K562 treated with DMSO at 1 percent for 4 hours (cell line): ENCODE results near the gene CATSPER2. TPM values are rescaled to one million over a fixed set of nuclear protein-coding genes. Genes with fewer than 3 reads are reported as not detected.

Experiments
- total RNA-seq: library from RNA; unstranded; fragments of 300-600 nt; gene quantifications from 2 replicates; pipeline ENCODE4 v1.2.3, GENCODE V29; 2022; ENCODE audit not compliant: insufficient read depth

Gene CATSPER2
- 1.5 TPM in 1 of 2 replicates, not detected in the other for total RNA-seq

GRCh38 chr15:43648649-43649429, at the start of gene CATSPER2:
Gene CATSPER2 (minus strand): TSS chr15:43648844. CDS start chr15:43648061, 783 bp downstream.

GRCh38 chr15:43693148-43694022, 44.7 kb upstream of the CATSPER2 start, which contains the start of gene CKMT1A:
Gene CKMT1A (plus strand): TSS chr15:43693859. CDS start chr15:43694051, 192 bp downstream.

GRCh38 chr15:43618700-43619099, 29.9 kb downstream of the CATSPER2 start, which contains the start of gene STRC:
Gene STRC (minus strand): TSS chr15:43618800. CDS start chr15:43618722, 78 bp downstream.

GRCh38 chr15:43593328-43594190, 55.1 kb downstream of the CATSPER2 start, which contains the start of gene CKMT1B:
Gene CKMT1B (plus strand): TSS chr15:43594027. CDS start chr15:43594219, 192 bp downstream.

GRCh38 chr15:43589778-43590466, 58.7 kb downstream of the CATSPER2 start, which contains the start of gene PPIP5K1:
Gene PPIP5K1 (minus strand): TSS chr15:43590208. CDS start chr15:43584504, 5,704 bp downstream.

Other genes with a start within 250 kb of the CATSPER2 start
- gene TP53BP1, start 155.7 kb downstream of the CATSPER2 start, total RNA-seq = 13.8 and 17.8 TPM in 2 replicates
- 6.3 and 11.4 TPM in 2 replicates for gene MAP1A, start 131.2 kb downstream of the CATSPER2 start, total RNA-seq
- gene PPIP5K1, start 58.6 kb downstream of the CATSPER2 start, total RNA-seq = 15.9 and 18.6 TPM in 2 replicates
- 3.8 and 7.2 TPM in 2 replicates for gene CKMT1B, start 54.8 kb downstream of the CATSPER2 start, total RNA-seq
- gene STRC, start 30.0 kb downstream of the CATSPER2 start, total RNA-seq = not detected in 2 replicates
- 0.91 TPM in 1 of 2 replicates, not detected in the other for gene CKMT1A, start 45.0 kb upstream of the CATSPER2 start, total RNA-seq
- 152 and 176 TPM in 2 replicates for gene PDIA3, start 97.6 kb upstream of the CATSPER2 start, total RNA-seq
- gene ELL3, start 128.1 kb upstream of the CATSPER2 start, total RNA-seq = 1.0 and 2.7 TPM in 2 replicates
- 399 and 430 TPM in 2 replicates for gene SERF2, start 143.5 kb upstream of the CATSPER2 start, total RNA-seq
- 1.6 and 2.7 TPM in 2 replicates for gene SERINC4, start 151.4 kb upstream of the CATSPER2 start, total RNA-seq
- gene HYPK, start 151.8 kb upstream of the CATSPER2 start, total RNA-seq = 4.7 and 6.0 TPM in 2 replicates
- gene MFAP1, start 175.8 kb upstream of the CATSPER2 start, total RNA-seq = 45.2 and 53.5 TPM in 2 replicates
- gene WDR76, start 178.2 kb upstream of the CATSPER2 start, total RNA-seq = 10.2 and 14.6 TPM in 2 replicates